H1 (cell line): ENCODE data around the gene CORO2B. TPM values are rescaled to one million over a fixed set of nuclear protein-coding genes. Genes with fewer than 3 reads are reported as not detected.
"Not testable (repeated sequence)": the region's sequence is repeated elsewhere in the genome, so short reads cannot be mapped to it uniquely, and the experiment has no call there.

Source experiments
- CTCF ChIA-PET: fragments of 300-600 bp; sonication (Branson Sonifier 250); formaldehyde crosslinking; loops from one replicate; lab custom pipeline; 2021; ENCODE audit not compliant: partially characterized antibody; lab: Charles Lee
- POLR2A ChIA-PET: fragments of 300-600 bp; sonication (Branson Sonifier 250); formaldehyde crosslinking; loops from one replicate; lab custom pipeline; 2021; ENCODE audit warnings: inconsistent platforms; ENCODE audit not compliant: partially characterized antibody; lab: Charles Lee
- DNase-seq, 2 experiments: peaks; one replicate each; pipeline versions ENCODE4 v3.0.0 to v3.0.0-alpha.2; 2010 to 2022; ENCODE audit warnings: low spot score in 2 of 2, low read depth in 1 of 2, mixed read lengths in 1 of 2
- FAIRE-seq: peaks from 2 replicates; lab custom pipeline; 2011; peaks lifted over from hg19 to GRCh38; lab: Jason Lieb, UNC
- H2AFZ ChIP-seq: 2 replicates; pipeline ENCODE4 v1.8.1; 2012; ENCODE audit warnings: low read length, inconsistent platforms
- H2AK5ac ChIP-seq: 2 replicates; pipeline ENCODE4 v1.6.1; 2013; ENCODE audit warnings: low read depth, low read length
- H2BK120ac ChIP-seq: replicated peaks from 2 replicates; pipeline ENCODE3; 2013; ENCODE audit warnings: low read depth, low read length, inconsistent platforms
- H2BK12ac ChIP-seq: 2 replicates; pipeline ENCODE4 v1.6.1; 2013; ENCODE audit warnings: low read depth, low read length
- H2BK15ac ChIP-seq: 2 replicates; pipeline ENCODE4 v1.6.1; 2013; ENCODE audit warnings: low read length
- H2BK20ac ChIP-seq: 2 replicates; pipeline ENCODE4 v1.6.1; 2013; ENCODE audit warnings: low read length
- H2BK5ac ChIP-seq: 2 replicates; pipeline ENCODE4 v1.6.1; 2013; ENCODE audit warnings: low read depth, low read length
- H3K14ac ChIP-seq: 2 replicates; pipeline ENCODE4 v1.6.1; 2013; ENCODE audit warnings: inconsistent platforms; ENCODE audit not compliant: insufficient read length
- H3K18ac ChIP-seq: 2 replicates; pipeline ENCODE4 v1.6.1; 2013; ENCODE audit warnings: low read length; ENCODE audit errors: extremely low read depth
- H3K23ac ChIP-seq: 2 replicates; pipeline ENCODE4 v1.6.1; 2013; ENCODE audit warnings: inconsistent platforms; ENCODE audit not compliant: insufficient read length
- H3K23me2 ChIP-seq: 2 replicates; pipeline ENCODE4 v1.6.1; 2013; ENCODE audit warnings: low read depth, low read length
- H3K27ac ChIP-seq: 2 replicates; pipeline ENCODE4 v1.6.1; 2011; ENCODE audit warnings: low read depth, low read length, inconsistent platforms
- H3K27me3 ChIP-seq, 4 experiments: replicated peaks in 1 of 4; 1 replicate in 1 of 4; 2 replicates in 3 of 4; pipeline versions ENCODE4 v1.6.1 to v1.8.1; 2011 to 2013; ENCODE audit warnings: low read length in 3 of 4, mild to moderate bottlenecking in 3 of 4, inconsistent platforms in 2 of 4, mixed read lengths in 2 of 4, moderate library complexity in 1 of 4; ENCODE audit not compliant: control insufficient read depth in 3 of 4, insufficient read depth in 3 of 4; ENCODE audit errors: extremely low read depth in 1 of 4
- H3K36me3 ChIP-seq, 4 experiments: 2 replicates each; pipeline versions ENCODE4 v1.6.1 to v1.8.1; 2011 to 2013; ENCODE audit warnings: mild to moderate bottlenecking in 4 of 4, low read length in 3 of 4, moderate library complexity in 2 of 4, control low read depth in 1 of 4, inconsistent platforms in 1 of 4; ENCODE audit not compliant: insufficient read depth in 4 of 4, control insufficient read depth in 2 of 4
- H3K4ac ChIP-seq: replicated peaks from 2 replicates; pipeline ENCODE3; 2013; ENCODE audit warnings: low read length, low read depth, mixed read lengths, inconsistent platforms; ENCODE audit not compliant: insufficient read length
- H3K4me1 ChIP-seq, 4 experiments: replicated peaks in 1 of 4; 1 replicate in 1 of 4; 2 replicates in 3 of 4; pipeline versions ENCODE4 v1.6.1 to v1.8.1; 2011 to 2013; ENCODE audit warnings: low read length in 3 of 4, inconsistent platforms in 2 of 4, mixed read lengths in 1 of 4; ENCODE audit not compliant: insufficient read depth in 4 of 4, control insufficient read depth in 3 of 4
- H3K4me2 ChIP-seq, 2 experiments: 2 replicates each; pipeline versions ENCODE4 v1.6.1 to v1.8.1; 2011 to 2013; ENCODE audit warnings: low read depth in 2 of 2, low read length in 2 of 2, control low read depth in 1 of 2, inconsistent platforms in 1 of 2, mild to moderate bottlenecking in 1 of 2; ENCODE audit not compliant: insufficient read depth in 1 of 2
- H3K4me3 ChIP-seq, 4 experiments: fragments of 200-600, 300-600 bp in 1 of 4; sonication (generic), shearing (Covaris generic), sonication (Bioruptor Twin) in 1 of 4; 2 replicates each; pipeline versions ENCODE4 v1.5.1 to v1.8.1; 2011 to 2016; ENCODE audit warnings: low read length in 4 of 4, low read depth in 3 of 4, control low read depth in 2 of 4, inconsistent platforms in 2 of 4, mild to moderate bottlenecking in 2 of 4, mixed read lengths in 1 of 4, moderate library complexity in 1 of 4; ENCODE audit not compliant: insufficient read depth in 2 of 4; ENCODE audit errors: extremely low read depth in 1 of 4
- H3K56ac ChIP-seq: replicated peaks from 2 replicates; pipeline ENCODE3; 2013; ENCODE audit warnings: low read depth, mild to moderate bottlenecking, mixed read lengths, low read length, inconsistent platforms; ENCODE audit not compliant: insufficient read length
- H3K79me1 ChIP-seq: 2 replicates; pipeline ENCODE4 v1.6.1; 2013; ENCODE audit warnings: low read depth, low read length, control low read depth
- H3K79me2 ChIP-seq, 2 experiments: 2 replicates each; pipeline versions ENCODE4 v1.6.1 to v1.8.1; 2012 to 2013; ENCODE audit warnings: low read length in 2 of 2, mild to moderate bottlenecking in 2 of 2, inconsistent platforms in 1 of 2; ENCODE audit not compliant: insufficient read depth in 2 of 2, control insufficient read depth in 1 of 2
- H3K9ac ChIP-seq, 4 experiments: replicated peaks in 1 of 4; 1 replicate in 1 of 4; 2 replicates in 3 of 4; pipeline versions ENCODE4 v1.6.1 to v1.8.1; 2011 to 2013; ENCODE audit warnings: low read depth in 3 of 4, low read length in 3 of 4, control low read depth in 2 of 4, mild to moderate bottlenecking in 2 of 4, moderate library complexity in 2 of 4, inconsistent platforms in 1 of 4; ENCODE audit errors: extremely low read depth in 1 of 4
- H3K9me3 ChIP-seq, 2 experiments: 2 replicates each; pipeline versions ENCODE4 v1.6.1 to v1.8.1; 2012 to 2013; ENCODE audit warnings: mild to moderate bottlenecking in 2 of 2, moderate library complexity in 2 of 2, control low read depth in 1 of 2, inconsistent platforms in 1 of 2, low read depth in 1 of 2, low read length in 1 of 2, mixed read lengths in 1 of 2; ENCODE audit not compliant: insufficient read depth in 2 of 2
- H4K20me1 ChIP-seq, 2 experiments: replicated peaks in 1 of 2; 2 replicates each; pipeline versions ENCODE3 to v1.8.1; 2011 to 2013; ENCODE audit warnings: inconsistent platforms in 2 of 2, low read length in 2 of 2, mild to moderate bottlenecking in 1 of 2; ENCODE audit not compliant: insufficient read depth in 2 of 2, control insufficient read depth in 1 of 2
- H4K5ac ChIP-seq: 2 replicates; pipeline ENCODE4 v1.6.1; 2013; ENCODE audit warnings: low read length, low read depth, mixed read lengths, inconsistent platforms; ENCODE audit not compliant: insufficient read length
- H4K8ac ChIP-seq: 2 replicates; pipeline ENCODE4 v1.8.0; 2013; ENCODE audit warnings: mild to moderate bottlenecking, moderate library complexity, low read length, inconsistent platforms; ENCODE audit not compliant: insufficient read depth; ENCODE audit errors: extremely low read depth
- H4K91ac ChIP-seq: replicated peaks from 2 replicates; pipeline ENCODE3; 2013; ENCODE audit warnings: low read length, mixed read lengths, inconsistent platforms; ENCODE audit not compliant: insufficient read length
- WGBS, 2 experiments: shearing (Covaris generic) in 1 of 2; methylation state at CpG; one replicate each; pipeline versions ENCODE4 v1.1.6 to v1.1.7; 2013 to 2015; ENCODE audit warnings: low lambda C conversion rate in 2 of 2, mixed read lengths in 2 of 2, inconsistent platforms in 1 of 2, low coverage in 1 of 2, missing lambda C conversion rate in 1 of 2; ENCODE audit not compliant: insufficient replicate concordance in 2 of 2, insufficient coverage in 1 of 2, insufficient read length in 1 of 2; ENCODE audit errors: extremely low coverage in 1 of 2, missing lambda C conversion rate in 1 of 2; 5-methylcytosine and 5-hydroxymethylcytosine counted together
- polyA plus RNA-seq, 7 experiments: library from polyadenylated mRNA; depleted of rRNA in 3 of 7; stranded (reverse) in 5 of 7; unstranded in 2 of 7; fragments of >200 nt in 5 of 7; fragments of 200-250 nt in 2 of 7; gene quantifications; 1 replicate in 5 of 7; 2 replicates in 1 of 7; 4 replicates in 1 of 7; pipeline versions ENCODE4 v1.2.1 to v1.2.3, GENCODE V29; 2011 to 2013; ENCODE audit warnings: missing spikeins in 2 of 7, mixed read lengths in 2 of 7
- total RNA-seq: library from RNA; stranded (reverse); fragmentation: NEBNext Ultra II Directional; extraction: Animal tissue kit (Norgen Biotek cat#: 25700); gene quantifications from 2 replicates; pipeline ENCODE4 v1.2.1, GENCODE V29; 2021

CORO2B gene
- total and polyA plus RNA-seq, 2 of the 8 experiments (the other 6 are each of a cell fraction or from before 2014, with no cell fraction given) = 3.4 to 6.7 TPM

DNA sequence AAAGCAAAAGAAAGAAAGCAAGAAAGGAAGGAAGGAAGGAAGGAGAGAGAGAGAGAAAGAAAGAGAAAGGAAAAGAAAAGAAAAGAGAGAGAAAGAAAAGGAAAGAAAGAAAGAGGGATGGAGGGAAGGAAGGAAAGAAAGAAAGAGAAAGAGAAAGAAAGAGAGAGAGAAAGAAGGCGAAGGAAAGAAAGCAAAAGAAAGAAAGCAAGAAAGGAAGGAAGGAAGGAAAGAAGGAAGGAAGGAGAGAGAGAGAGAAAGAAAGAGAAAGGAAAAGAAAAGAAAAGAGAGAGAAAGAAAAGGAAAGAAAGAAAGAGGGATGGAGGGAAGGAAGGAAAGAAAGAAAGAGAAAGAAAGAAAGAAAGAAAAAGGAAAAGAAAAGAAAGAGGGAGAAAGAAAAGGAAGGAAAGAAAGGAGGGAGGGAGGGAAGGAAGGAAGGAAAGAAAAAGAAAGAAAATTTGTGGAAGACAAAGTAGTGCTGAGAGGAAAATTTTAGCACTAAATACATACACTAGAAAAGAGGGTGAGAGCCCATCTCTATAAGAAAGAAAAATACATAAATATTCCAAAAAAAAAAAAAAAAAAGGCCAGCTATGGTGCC lies 181.3 kb downstream of the CORO2B start:
- DNase-seq, H3K9me3 ChIP-seq, H3K4me1 ChIP-seq, H3K56ac ChIP-seq, POLR2A ChIA-PET, H2BK20ac ChIP-seq, H3K9ac ChIP-seq, H4K5ac ChIP-seq, H2BK5ac ChIP-seq, H2BK12ac ChIP-seq, H3K4me2 ChIP-seq, H2AFZ ChIP-seq, H2BK15ac ChIP-seq, H3K23me2 ChIP-seq, H4K91ac ChIP-seq, H3K14ac ChIP-seq, H3K23ac ChIP-seq, H3K79me2 ChIP-seq, H3K27ac ChIP-seq, H2AK5ac ChIP-seq, H3K36me3 ChIP-seq, H3K4me3 ChIP-seq, H3K18ac ChIP-seq, H3K27me3 ChIP-seq, H3K79me1 ChIP-seq, H2BK120ac ChIP-seq, FAIRE-seq, H4K8ac ChIP-seq, H3K4ac ChIP-seq, H4K20me1 ChIP-seq: not testable (repeated sequence)
- CTCF ChIA-PET = interaction anchor here (0.7 kb wide), 1 partner anchor 210 kb away, joined by 4 read pairs; no protein-coding TSS in a partner anchor
- 100% methylated on average over 1 of the region's 1 CpG; no CpG with 5 or more reads in 1 of the 2 experiments for WGBS, 2 experiments
